SK-N-SH (cell line): ENCODE results near the gene PTPRG. TPM values are rescaled to one million over a fixed set of nuclear protein-coding genes. Genes with fewer than 3 reads are reported as not detected.
A peak's percentile ranks its signal among the peaks of the same experiment; 100 is the strongest.

Experiments used
- CHD2 ChIP-seq: fragments of 150-350 bp; IDR thresholded peaks from 2 replicates; pipeline ENCODE4 v1.6.1; 2018; ENCODE audit warnings: low read length; ENCODE audit not compliant: partially characterized antibody
- CTCF ChIP-seq: fragments of 200-600 bp; sonication (generic); IDR thresholded peaks from 2 replicates; pipeline ENCODE4 v1.6.1; 2017; ENCODE audit warnings: antibody characterized with exemption, mild to moderate bottlenecking, moderate library complexity
- ELF1 ChIP-seq: IDR thresholded peaks from 2 replicates; pipeline ENCODE4 v1.4.0; 2012
- EP300 ChIP-seq, 2 experiments: IDR thresholded peaks; 2 replicates each; pipeline versions ENCODE4 v1.4.0 to v1.6.1; 2012; ENCODE audit warnings: borderline replicate concordance in 1 of 2, low read depth in 1 of 2, low read length in 1 of 2
- FOXJ3 ChIP-seq: sonication (generic); formaldehyde crosslinking; IDR thresholded peaks from 2 replicates; pipeline ENCODE4 v1.5.1; 2020; ENCODE audit warnings: mild to moderate bottlenecking, missing genetic modification reagents
- GABPA ChIP-seq: IDR thresholded peaks from 2 replicates; pipeline ENCODE4 v1.4.0; 2012; ENCODE audit warnings: low read depth, mild to moderate bottlenecking
- GATA2 ChIP-seq: sonication (generic); formaldehyde crosslinking; IDR thresholded peaks from 2 replicates; pipeline ENCODE4 v1.5.0; 2020; ENCODE audit warnings: mild to moderate bottlenecking, missing genetic modification reagents
- MEF2A ChIP-seq: IDR thresholded peaks from 2 replicates; pipeline ENCODE4 v1.4.0; 2012; ENCODE audit warnings: low read depth, borderline replicate concordance
- NRF1 ChIP-seq: IDR thresholded peaks from 2 replicates; pipeline ENCODE4 v1.6.1; 2012; ENCODE audit warnings: low read depth, mild to moderate bottlenecking, low read length
- POLR2AphosphoS5 ChIP-seq: IDR thresholded peaks from 2 replicates; pipeline ENCODE4 v1.6.1; 2012; ENCODE audit warnings: low read depth, low read length
- RAD21 ChIP-seq: IDR thresholded peaks from 2 replicates; pipeline ENCODE4 v1.6.1; 2012; ENCODE audit warnings: mild to moderate bottlenecking, low read length
- RCOR1 ChIP-seq: fragments of 150-350 bp; IDR thresholded peaks from 2 replicates; pipeline ENCODE4 v1.6.1; 2017; ENCODE audit warnings: antibody characterized with exemption, low read length
- REST ChIP-seq: IDR thresholded peaks from 2 replicates; pipeline ENCODE4 v1.6.1; 2012; ENCODE audit warnings: mild to moderate bottlenecking, low read depth, low read length, moderate library complexity
- RFX5 ChIP-seq: IDR thresholded peaks from 2 replicates; pipeline ENCODE4 v1.6.1; 2012; ENCODE audit warnings: mild to moderate bottlenecking, improper control_type of control experiment, low read length
- RXRA ChIP-seq: IDR thresholded peaks from 2 replicates; pipeline ENCODE4 v1.4.0; 2012; ENCODE audit warnings: low read depth, mild to moderate bottlenecking, borderline replicate concordance
- SMC3 ChIP-seq: IDR thresholded peaks from 2 replicates; pipeline ENCODE4 v1.6.1; 2012; ENCODE audit warnings: low read depth, low read length, improper control_type of control experiment
- TAF1 ChIP-seq: IDR thresholded peaks from 2 replicates; pipeline ENCODE4 v1.6.1; 2012; ENCODE audit warnings: low read depth, mild to moderate bottlenecking, low read length, moderate library complexity, borderline replicate concordance
- TCF12 ChIP-seq: IDR thresholded peaks from 2 replicates; pipeline ENCODE4 v1.4.0; 2012
- TEAD4 ChIP-seq: IDR thresholded peaks from 2 replicates; pipeline ENCODE4 v1.4.0; 2012; ENCODE audit warnings: mild to moderate bottlenecking, borderline replicate concordance; ENCODE audit not compliant: insufficient read depth
- USF2 ChIP-seq: fragments of 150-350 bp; IDR thresholded peaks from 2 replicates; pipeline ENCODE4 v1.6.1; 2017; ENCODE audit warnings: antibody characterized with exemption, low read length, low read depth, borderline replicate concordance
- ZBTB33 ChIP-seq: IDR thresholded peaks from 2 replicates; pipeline ENCODE4 v1.4.0; 2012; ENCODE audit warnings: low read depth, borderline replicate concordance
- polyA plus RNA-seq, 3 experiments: library from polyadenylated mRNA; depleted of rRNA; stranded (reverse); fragments of >200 nt; gene quantifications; 2 replicates each; pipeline ENCODE4 v1.2.3, GENCODE V29; 2012

Gene PTPRG
- polyA plus RNA-seq, 1 of the 3 experiments (the other 2 are of a cell fraction): 14.1 TPM

GRCh38 chr3:62065985-62066693 lies 504.8 kb downstream of the PTPRG start (continued):
- TF ChIP-seq USF2 (no peak), CHD2 (no peak), NRF1 (no peak), SMC3 (no peak), REST (no peak), RXRA (no peak), POLR2AphosphoS5 (peak; percentile 62; the same call in 1 of the 2 replicates), RFX5 (no peak), GATA2 (CRISPR knock-in tag) (no peak), GABPA (no peak), MEF2A (no peak), FOXJ3 (CRISPR knock-in tag) (no peak), RAD21 (no peak), TEAD4 (no peak), TCF12 (peak; percentile 94), TAF1 (no peak), RCOR1 (no peak), EP300 (IDR thresholded peaks at IDR 0.05; ENCODE audit: borderline replicate concordance in 1 of 2, low read depth in 1 of 2, low read length in 1 of 2) (peak in 1 of 2 experiments; percentile 59; a peak in 2 of 4 replicates), ELF1 (no peak), ZBTB33 (no peak), CTCF (no peak)
